Uterus (tissue), 4 donors: ENCODE results near the gene RALB. TPM values are rescaled to one million over a fixed set of nuclear protein-coding genes. Genes with fewer than 3 reads are reported as not detected.

Experiments
- DNase-seq, 2 donors: peaks; one replicate each; pipeline ENCODE4 v3.0.0-alpha.2; 2019 to 2020
- H3K27ac ChIP-seq, 2 donors: fragments of 200-600 bp; sonication (generic); 1 replicate in 1 of 2; 2 replicates in 1 of 2; pipeline ENCODE4 v1.5.1; 2016 to 2018
- H3K27me3 ChIP-seq, 2 donors: fragments of 200-600 bp; sonication (generic); one replicate each; pipeline ENCODE4 v1.5.1; 2018 to 2019; ENCODE audit warnings: control low read depth in 1 of 2
- H3K36me3 ChIP-seq, 2 donors: fragments of 200-600 bp; sonication (generic); one replicate each; pipeline ENCODE4 v1.5.1; 2019; ENCODE audit warnings: control low read depth in 1 of 2
- H3K4me1 ChIP-seq, 2 donors: fragments of 200-600 bp; sonication (generic); one replicate each; pipeline ENCODE4 v1.5.1; 2018 to 2019; ENCODE audit warnings: control low read depth in 1 of 2
- H3K4me3 ChIP-seq, 2 donors: fragments of 200-600 bp; sonication (generic); 1 replicate in 1 of 2; 2 replicates in 1 of 2; pipeline ENCODE4 v1.5.1; 2018 to 2019; ENCODE audit warnings: mild to moderate bottlenecking in 1 of 2
- H3K9me3 ChIP-seq, 2 donors: fragments of 200-600 bp; sonication (generic); one replicate each; pipeline ENCODE4 v1.5.1; 2019; ENCODE audit warnings: control low read depth in 1 of 2
- CTCF ChIP-seq, 4 experiments: fragments of 200-600 bp in 2 of 4; fragments of 450-650 bp in 2 of 4; sonication (generic) in 2 of 4; IDR thresholded peaks; one replicate each; pipeline ENCODE4 v1.5.1; 2016 to 2019; ENCODE audit warnings: antibody characterized with exemption in 4 of 4, mild to moderate bottlenecking in 2 of 4, moderate library complexity in 1 of 4
- POLR2A ChIP-seq, 2 donors: fragments of 450-650 bp; IDR thresholded peaks; one replicate each; pipeline ENCODE4 v1.6.1; 2016; ENCODE audit warnings: antibody characterized with exemption in 2 of 2, mild to moderate bottlenecking in 1 of 2, moderate library complexity in 1 of 2
- intact Hi-C: fragments of 100-400 bp; cut with DNase I; formaldehyde crosslinking; loops from one replicate; pipeline ENCODE4 v1.15.1; 2023; ENCODE audit warnings: low total_unique reads
- total RNA-seq, 4 donors: library from RNA; depleted of rRNA in 3 of 4; stranded (reverse); fragments of >200 nt in 3 of 4; gene quantifications; one replicate each; pipeline versions ENCODE4 v1.1.0 to v1.2.4, GENCODE V29; 2014 to 2023
- donor health status: DM: yes; HTN: yes; CAD: no.

RALB gene
- total RNA-seq, 4 donors from 2014 or later = 54.1 to 96.7 (median 78.2) TPM

GRCh38 chr2:120251880-120252224 lies 800 bp upstream of the RALB start:
- TF ChIP-seq CTCF (IDR thresholded peaks at IDR 0.05) = no peak
- TF ChIP-seq POLR2A (IDR thresholded peaks at IDR 0.05) = no peak
- no peak for DNase-seq
- no peaks in the 10 kb centered on the region for H3K36me3 ChIP-seq
- peak overlapping the region; percentile 65 to 91 for H3K4me3 ChIP-seq
- intact Hi-C loops = no loop called here
- no peaks in the 10 kb centered on the region for H3K4me1 ChIP-seq
- peak overlapping the region; percentile 66 to 95 for H3K27ac ChIP-seq
- H3K9me3 ChIP-seq = no peaks in the 10 kb centered on the region
- H3K27me3 ChIP-seq = no peaks in the 10 kb centered on the region

- intact Hi-C loops = no loop called here
- Histone ChIP-seq H3K27me3 (no peaks in the 10 kb centered on the region), H3K36me3 (no peaks in the 10 kb centered on the region), H3K4me1 (no peaks in the 10 kb centered on the region), H3K27ac (peak overlapping the region; percentile 92 to 95), H3K4me3 (peak overlapping the region; percentile 65 to 91), H3K9me3 (no peaks in the 10 kb centered on the region)
- TF ChIP-seq CTCF (IDR thresholded peaks at IDR 0.05) = peak in 3 of 4 experiments; percentile 29 to 57 (median 53)
- TF ChIP-seq POLR2A (IDR thresholded peaks at IDR 0.05) = peak in 1 of 2 donors; percentile 55
- DNase-seq = peak; percentile 78 to 81
Observed at GRCh38 chr2:120253021-120253882, 600 bp downstream of the RALB start.

- intact Hi-C loops = no loop called here
- H3K9me3 ChIP-seq = no peaks in the 10 kb centered on the region
- H3K4me3 ChIP-seq = peak overlapping the region in 1 of 2 donors; percentile 91
- H3K27ac ChIP-seq = peak overlapping the region; percentile 92 to 95
- no peak for DNase-seq
- H3K4me1 ChIP-seq = no peaks in the 10 kb centered on the region
- H3K36me3 ChIP-seq = no peaks in the 10 kb centered on the region
- TF ChIP-seq POLR2A (IDR thresholded peaks at IDR 0.05) (no peak), CTCF (IDR thresholded peaks at IDR 0.05) (no peak)
- no peaks in the 10 kb centered on the region for H3K27me3 ChIP-seq
Observed at GRCh38 chr2:120254178-120254577, 1.5 kb downstream of the RALB start.

GRCh38 chr2:120255071-120255470 lies 2.4 kb downstream of the RALB start:
- TF ChIP-seq POLR2A (IDR thresholded peaks at IDR 0.05) = no peak
- no peak for TF ChIP-seq CTCF (IDR thresholded peaks at IDR 0.05)
- H3K36me3 ChIP-seq = no peaks in the 10 kb centered on the region
- H3K4me3 ChIP-seq = no peak overlapping the region
- no peak for DNase-seq
- intact Hi-C loops = no loop called here
- no peaks in the 10 kb centered on the region for H3K27me3 ChIP-seq
- H3K4me1 ChIP-seq = no peaks in the 10 kb centered on the region
- no peaks in the 10 kb centered on the region for H3K9me3 ChIP-seq
- no peak overlapping the region for H3K27ac ChIP-seq

GRCh38 chr2:120255986-120256650 lies 3.5 kb downstream of the RALB start:
- intact Hi-C loops = no loop called here
- H3K4me1 ChIP-seq = no peaks in the 10 kb centered on the region
- no peak overlapping the region for H3K4me3 ChIP-seq
- no peaks in the 10 kb centered on the region for H3K36me3 ChIP-seq
- no peak overlapping the region for H3K27ac ChIP-seq
- no peak for DNase-seq
- H3K9me3 ChIP-seq = no peaks in the 10 kb centered on the region
- H3K27me3 ChIP-seq = no peaks in the 10 kb centered on the region
- TF ChIP-seq POLR2A (IDR thresholded peaks at IDR 0.05) = no peak
- no peak for TF ChIP-seq CTCF (IDR thresholded peaks at IDR 0.05)
